HG03196 (cell line): ENCODE measurements around the gene TAMM41.
"Not testable (repeated sequence)": the region's sequence is repeated elsewhere in the genome, so short reads cannot be mapped to it uniquely, and the experiment has no call there.

Experiments used
- ATAC-seq: cut with Tn5 transposase; IDR thresholded peaks from one replicate; pipeline ENCODE4 v1.9.1; 2021; ENCODE audit not compliant: unreplicated experiment

The TAMM41 gene

GRCh38 chr3:11846281-11847266, at the start of gene TAMM41:
Gene TAMM41 (minus strand): TSS chr3:11846885. CDS start chr3:11846636, 249 bp downstream.
- ATAC-seq, result peak; percentile 99

- ATAC-seq, result no peak
These were observed 32.2 kb upstream of the TAMM41 start for GRCh38 chr3:11878837-11879236.

- ATAC-seq, result not testable (repeated sequence)
These were observed 28.0 kb upstream of the TAMM41 start for GRCh38 chr3:11874707-11875106.

GRCh38 chr3:11863739-11864138, 17.1 kb upstream of the TAMM41 start:
- ATAC-seq, result not testable (repeated sequence)

- not testable (repeated sequence) for ATAC-seq
These were observed 15.9 kb upstream of the TAMM41 start for GRCh38 chr3:11862584-11862983.

- not testable (repeated sequence) for ATAC-seq
These were observed 15.5 kb upstream of the TAMM41 start for GRCh38 chr3:11862145-11862544.

GRCh38 chr3:11860213-11860612, 13.5 kb upstream of the TAMM41 start:
- ATAC-seq, result not testable (repeated sequence)

- ATAC-seq, result no peak
These were observed 6.8 kb upstream of the TAMM41 start for GRCh38 chr3:11853450-11853849.

- ATAC-seq, result no peak
These were observed 3.3 kb upstream of the TAMM41 start for GRCh38 chr3:11850003-11850402.

GRCh38 chr3:11847607-11848006, 922 bp upstream of the TAMM41 start:
- ATAC-seq, result no peak

- ATAC-seq, result no peak
These were observed 1.0 kb downstream of the TAMM41 start for GRCh38 chr3:11845651-11846050.

- ATAC-seq, result no peak
These were observed 1.8 kb downstream of the TAMM41 start for GRCh38 chr3:11844891-11845290.

- no peak for ATAC-seq
These were observed 11.6 kb downstream of the TAMM41 start for GRCh38 chr3:11835028-11835639.

GRCh38 chr3:11832981-11833905, 13.4 kb downstream of the TAMM41 start:
- no peak for ATAC-seq

- ATAC-seq, result no peak
These were observed 17.3 kb downstream of the TAMM41 start for GRCh38 chr3:11829416-11829815.

- ATAC-seq, result no peak
These were observed 19.9 kb downstream of the TAMM41 start for GRCh38 chr3:11826628-11827265.

- no peak for ATAC-seq
These were observed 21.4 kb downstream of the TAMM41 start for GRCh38 chr3:11825301-11825700.

- no peak for ATAC-seq
These were observed 26.1 kb downstream of the TAMM41 start for GRCh38 chr3:11820531-11821041.

GRCh38 chr3:11819146-11819689, 27.5 kb downstream of the TAMM41 start:
- no peak for ATAC-seq

GRCh38 chr3:11818033-11818432, 28.7 kb downstream of the TAMM41 start:
- no peak for ATAC-seq
